A549 (cell line): ENCODE measurements around the gene OPN1MW3. TPM values are rescaled to one million over a fixed set of nuclear protein-coding genes. Genes with fewer than 3 reads are reported as not detected.
A peak's percentile ranks its signal among the peaks of the same experiment; 100 is the strongest.

Experiments
- ATAC-seq, 2 experiments: fragments of 200-7000 bp in 1 of 2; fragments of >200 bp in 1 of 2; cut with Nextera tagmentation in 1 of 2; cut with Tn5 transposase in 1 of 2; 3 replicates each; pipeline versions ENCODE4 v1.8.0 to v1.9.1; 2018 to 2020; ENCODE audit warnings: mild to moderate bottlenecking in 1 of 2, moderate library complexity in 1 of 2
- CTCF ChIA-PET: fragments of 300-600 bp; sonication (Branson Sonifier 250); formaldehyde crosslinking; extraction: SDS; loops from one replicate; lab custom pipeline; 2021; ENCODE audit warnings: antibody characterized with exemption, inconsistent platforms; lab: Yijun Ruan, JAX
- POLR2A ChIA-PET: fragments of 350-600 bp; formaldehyde crosslinking; extraction: SDS; loops from one replicate; lab custom pipeline; 2021; ENCODE audit warnings: antibody characterized with exemption, inconsistent platforms; lab: Yijun Ruan, JAX
- DNase-seq, 2 experiments: peaks; one replicate each; pipeline versions ENCODE4 v3.0.0 to v3.0.0-alpha.2; 2011 to 2016; ENCODE audit warnings: low read depth in 1 of 2, low spot score in 1 of 2
- FAIRE-seq: peaks from 2 replicates; lab custom pipeline; 2011; peaks lifted over from hg19 to GRCh38; lab: Jason Lieb, UNC
- H3K27ac ChIP-seq, 2 experiments: fragments of >200 bp; sonication (Bioruptor Twin); formaldehyde crosslinking; 3 replicates each; pipeline ENCODE4 v1.5.1; 2016 to 2017
- H3K4me1 ChIP-seq: fragments of >200 bp; sonication (Bioruptor Twin); formaldehyde crosslinking; 3 replicates; pipeline ENCODE4 v1.6.1; 2016
- H3K4me2 ChIP-seq: fragments of >200 bp; sonication (Bioruptor Twin); formaldehyde crosslinking; 3 replicates; pipeline ENCODE4 v1.6.1; 2016
- H3K4me3 ChIP-seq: fragments of >200 bp; sonication (Bioruptor Twin); formaldehyde crosslinking; 3 replicates; pipeline ENCODE4 v1.5.1; 2016
- H3K9me3 ChIP-seq: fragments of >200 bp; sonication (Bioruptor Twin); formaldehyde crosslinking; 3 replicates; pipeline ENCODE4 v1.6.1; 2016
- CHD2 ChIP-seq: fragments of 150-350 bp; IDR thresholded peaks from 2 replicates; pipeline ENCODE4 v1.6.1; 2014; ENCODE audit warnings: low read length; ENCODE audit not compliant: partially characterized antibody
- EHF ChIP-seq: fragments of 250-450 bp; sonication (Bioruptor Pico); IDR thresholded peaks from 2 replicates; pipeline ENCODE4 v1.5.0; 2020; ENCODE audit warnings: mild to moderate bottlenecking
- FOSB ChIP-seq: fragments of 250-450 bp; sonication (Bioruptor Pico); IDR thresholded peaks from 2 replicates; pipeline ENCODE4 v1.5.0; 2020; ENCODE audit warnings: mild to moderate bottlenecking, moderate library complexity
- GATA3 ChIP-seq: IDR thresholded peaks from 2 replicates; pipeline ENCODE4 v1.6.1; 2012; ENCODE audit warnings: borderline replicate concordance
- HEYL ChIP-seq: fragments of 250-450 bp; sonication (Bioruptor Pico); IDR thresholded peaks from 2 replicates; pipeline ENCODE4 v1.8.0; 2021; ENCODE audit warnings: mild to moderate bottlenecking, moderate library complexity
- HOXB13 ChIP-seq: fragments of 250-450 bp; sonication (Bioruptor Pico); IDR thresholded peaks from 2 replicates; pipeline ENCODE4 v1.5.0; 2020; ENCODE audit warnings: low read depth, mild to moderate bottlenecking, moderate library complexity
- HOXB5 ChIP-seq: fragments of 250-450 bp; sonication (Bioruptor Pico); IDR thresholded peaks from 2 replicates; pipeline ENCODE4 v1.5.0; 2020; ENCODE audit warnings: mild to moderate bottlenecking, moderate library complexity
- KDM5A ChIP-seq: fragments of 200-600 bp; sonication (generic); IDR thresholded peaks from 2 replicates; pipeline ENCODE4 v1.6.1; 2016; ENCODE audit warnings: antibody characterized with exemption, mild to moderate bottlenecking
- MAZ ChIP-seq: fragments of 150-350 bp; IDR thresholded peaks from 2 replicates; pipeline ENCODE4 v1.6.1; 2014; ENCODE audit warnings: antibody characterized with exemption, low read depth, low read length, borderline replicate concordance
- NPAS2 ChIP-seq: fragments of 250-450 bp; sonication (Bioruptor Pico); IDR thresholded peaks from 2 replicates; pipeline ENCODE4 v1.8.0; 2022; ENCODE audit warnings: mild to moderate bottlenecking, moderate library complexity, borderline replicate concordance
- POLR2A ChIP-seq: IDR thresholded peaks from 2 replicates; pipeline ENCODE4 v1.6.1; 2012; ENCODE audit warnings: mild to moderate bottlenecking, low read length
- RAD21 ChIP-seq, 2 experiments: fragments of >200 bp in 1 of 2; sonication (Bioruptor Twin) in 1 of 2; formaldehyde crosslinking in 1 of 2; IDR thresholded peaks in 1 of 2; conservative IDR thresholded peaks in 1 of 2; 2 replicates in 1 of 2; 3 replicates in 1 of 2; pipeline ENCODE4 v1.6.1; 2012 to 2018; ENCODE audit warnings: inconsistent platforms in 1 of 2
- RARB ChIP-seq: fragments of 250-450 bp; sonication (Bioruptor Pico); IDR thresholded peaks from 2 replicates; pipeline ENCODE4 v1.8.0; 2021; ENCODE audit warnings: mild to moderate bottlenecking, moderate library complexity
- RCOR1 ChIP-seq: fragments of 150-350 bp; IDR thresholded peaks from 2 replicates; pipeline ENCODE4 v1.6.1; 2014; ENCODE audit warnings: antibody characterized with exemption, low read length, low read depth
- RFX5 ChIP-seq: fragments of 450-650 bp; IDR thresholded peaks from 2 replicates; pipeline ENCODE4 v1.7.1; 2014; ENCODE audit warnings: antibody characterized with exemption, mild to moderate bottlenecking, moderate library complexity
- SMC3 ChIP-seq: fragments of >200 bp; sonication (Bioruptor Twin); formaldehyde crosslinking; IDR thresholded peaks from 3 replicates; pipeline ENCODE4 v1.6.1; 2018; ENCODE audit warnings: inconsistent platforms
- SREBF2 ChIP-seq: fragments of 450-650 bp; IDR thresholded peaks from 2 replicates; pipeline ENCODE4 v1.6.1; 2014; ENCODE audit warnings: mild to moderate bottlenecking, moderate library complexity
- ZC3H11A ChIP-seq: fragments of 450-650 bp; IDR thresholded peaks from 2 replicates; pipeline ENCODE4 v1.6.1; 2014; ENCODE audit warnings: antibody characterized with exemption, mild to moderate bottlenecking
- WGBS: methylation state at CpG from one replicate; pipeline ENCODE4 v1.1.6; 2017; ENCODE audit errors: missing lambda C conversion rate; 5-methylcytosine and 5-hydroxymethylcytosine counted together
- polyA plus RNA-seq, 4 experiments: library from polyadenylated mRNA; depleted of rRNA in 3 of 4; stranded (reverse); fragments of >200 nt; fragmentation: RNase III in 1 of 4; extraction: RNeasy Plus Mini Kit Qiagen cat#74134 plus additional on column Dnase treatment in 1 of 4; gene quantifications; 2 replicates in 3 of 4; 3 replicates in 1 of 4; pipeline ENCODE4 v1.2.3, GENCODE V29; 2011 to 2017
- TF ChIP-seq, protein P1 (sequence below): fragments of >200 bp; sonication (Bioruptor Twin); formaldehyde crosslinking; IDR thresholded peaks from 3 replicates; pipeline ENCODE4 v1.5.1; 2016
- TF ChIP-seq, protein P2 (sequence below): fragments of 250-450 bp; sonication (Bioruptor Pico); IDR thresholded peaks from 2 replicates; pipeline ENCODE4 v1.5.0; 2020; ENCODE audit warnings: low read depth, mild to moderate bottlenecking, moderate library complexity

OPN1MW3 gene
- polyA plus RNA-seq, 2 of the 4 experiments (the other 2 are of a cell fraction), result not detected

- ChIA-PET CTCF (interaction anchor here (0.6 to 5.6 kb wide), 14 partner anchors 9 to 443 kb away, joined by 3 to 31 read pairs (median 4); partner anchors contain the start of genes GAB3 and TKTL1), POLR2A (no interaction called here)
- peak; percentile 77 to 91; a peak in 5 of 6 replicates for ATAC-seq
- H3K4me2 ChIP-seq, result no peak overlapping the region
- 45% methylated on average over 8 of the region's 9 CpGs for WGBS
- H3K4me3 ChIP-seq, result no peak overlapping the region
- no peak overlapping the region for H3K27ac ChIP-seq
- H3K4me1 ChIP-seq, result no peaks in the 10 kb centered on the region
- FAIRE-seq, result peak; percentile 68
- TF ChIP-seq MAZ (no peak), RAD21 (conservative IDR thresholded peaks at IDR 0.05 in 1 of 2, IDR thresholded peaks at IDR 0.05 in 1 of 2) (peak; percentile 26 to 32; a peak in 2 of 5 replicates), RARB (CRISPR knock-in tag) (no peak), KDM5A (no peak), SMC3 (peak; percentile 55)
- TF ChIP-seq, protein P1, sequence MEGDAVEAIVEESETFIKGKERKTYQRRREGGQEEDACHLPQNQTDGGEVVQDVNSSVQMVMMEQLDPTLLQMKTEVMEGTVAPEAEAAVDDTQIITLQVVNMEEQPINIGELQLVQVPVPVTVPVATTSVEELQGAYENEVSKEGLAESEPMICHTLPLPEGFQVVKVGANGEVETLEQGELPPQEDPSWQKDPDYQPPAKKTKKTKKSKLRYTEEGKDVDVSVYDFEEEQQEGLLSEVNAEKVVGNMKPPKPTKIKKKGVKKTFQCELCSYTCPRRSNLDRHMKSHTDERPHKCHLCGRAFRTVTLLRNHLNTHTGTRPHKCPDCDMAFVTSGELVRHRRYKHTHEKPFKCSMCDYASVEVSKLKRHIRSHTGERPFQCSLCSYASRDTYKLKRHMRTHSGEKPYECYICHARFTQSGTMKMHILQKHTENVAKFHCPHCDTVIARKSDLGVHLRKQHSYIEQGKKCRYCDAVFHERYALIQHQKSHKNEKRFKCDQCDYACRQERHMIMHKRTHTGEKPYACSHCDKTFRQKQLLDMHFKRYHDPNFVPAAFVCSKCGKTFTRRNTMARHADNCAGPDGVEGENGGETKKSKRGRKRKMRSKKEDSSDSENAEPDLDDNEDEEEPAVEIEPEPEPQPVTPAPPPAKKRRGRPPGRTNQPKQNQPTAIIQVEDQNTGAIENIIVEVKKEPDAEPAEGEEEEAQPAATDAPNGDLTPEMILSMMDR, result peak; percentile 60
- DNase-seq, result peak; percentile 39 to 53
- no peaks in the 10 kb centered on the region for H3K9me3 ChIP-seq
These were observed 50.9 kb downstream of the OPN1MW3 start for GRCh38 chrX:154308108-154308946.

- Histone ChIP-seq H3K4me1 (no peaks in the 10 kb centered on the region), H3K4me2 (no peak overlapping the region), H3K9me3 (no peaks in the 10 kb centered on the region), H3K4me3 (no peak overlapping the region), H3K27ac (no peak overlapping the region)
- no peak for TF ChIP-seq SMC3
- TF ChIP-seq RCOR1, result no peak
- TF ChIP-seq, protein P1, result no peak
- no peak for TF ChIP-seq POLR2A
- TF ChIP-seq HOXB13 (CRISPR knock-in tag), result no peak
- no peak for TF ChIP-seq FOSB (CRISPR knock-in tag)
- no peak for TF ChIP-seq HOXB5 (CRISPR knock-in tag)
- TF ChIP-seq RFX5, result no peak
- 58% methylated on average over 15 of the region's 16 CpGs for WGBS
- ChIA-PET POLR2A (no interaction called here), CTCF (interaction anchor here (1.1 to 5.6 kb wide), 8 partner anchors 8 to 189 kb away, joined by 3 to 31 read pairs (median 7); partner anchors contain the start of gene TKTL1)
- ATAC-seq, result no peak
- DNase-seq, result no peak
- FAIRE-seq, result no peak
These were observed 51.8 kb downstream of the OPN1MW3 start for GRCh38 chrX:154309041-154309775.

GRCh38 chrX:154310616-154311536 lies 53.5 kb downstream of the OPN1MW3 start:
- ATAC-seq (no peak), DNase-seq (no peak), FAIRE-seq (no peak)
- Histone ChIP-seq H3K9me3 (no peaks in the 10 kb centered on the region), H3K4me1 (no peaks in the 10 kb centered on the region), H3K4me3 (no peak overlapping the region), H3K27ac (no peak overlapping the region), H3K4me2 (no peak overlapping the region)
- ChIA-PET CTCF (interaction anchor here (1.0 to 4.7 kb wide), 2 partner anchors 13 to 298 kb away, joined by 3 to 31 read pairs; partner anchors contain the start of gene TKTL1), POLR2A (no interaction called here)
- WGBS, result 76% methylated on average over 16 of the region's 19 CpGs
- TF ChIP-seq SREBF2 (no peak), RFX5 (no peak), ZC3H11A (no peak), GATA3 (no peak), CHD2 (no peak), NPAS2 (CRISPR knock-in tag) (no peak), EHF (CRISPR knock-in tag) (no peak), RCOR1 (no peak), HEYL (CRISPR knock-in tag) (no peak)
- TF ChIP-seq, protein P2, sequence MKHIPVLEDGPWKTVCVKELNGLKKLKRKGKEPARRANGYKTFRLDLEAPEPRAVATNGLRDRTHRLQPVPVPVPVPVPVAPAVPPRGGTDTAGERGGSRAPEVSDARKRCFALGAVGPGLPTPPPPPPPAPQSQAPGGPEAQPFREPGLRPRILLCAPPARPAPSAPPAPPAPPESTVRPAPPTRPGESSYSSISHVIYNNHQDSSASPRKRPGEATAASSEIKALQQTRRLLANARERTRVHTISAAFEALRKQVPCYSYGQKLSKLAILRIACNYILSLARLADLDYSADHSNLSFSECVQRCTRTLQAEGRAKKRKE (CRISPR knock-in tag), result no peak
